Body of pancreas (tissue), 4 donors: ENCODE results near the gene IDI1. TPM values are rescaled to one million over a fixed set of nuclear protein-coding genes. Genes with fewer than 3 reads are reported as not detected.

ENCODE experiments used
- ATAC-seq: fragments of 150-250 bp; one replicate; pipeline ENCODE4 v1.9.1; 2016
- DNase-seq, 4 donors: peaks; one replicate each; pipeline ENCODE4 v3.0.0-alpha.2; 2019
- H3K27ac ChIP-seq, 4 donors: fragments of 200-600 bp; sonication (generic); 1 replicate in 3 of 4; 2 replicates in 1 of 4; pipeline versions ENCODE4 v1.5.1 to v1.6.1; 2016 to 2019; ENCODE audit warnings: mild to moderate bottlenecking in 1 of 4, mixed read lengths in 1 of 4, moderate library complexity in 1 of 4
- H3K27me3 ChIP-seq, 2 donors: fragments of 200-600 bp; sonication (generic); one replicate each; pipeline ENCODE4 v1.6.0; 2016; ENCODE audit warnings: mild to moderate bottlenecking in 1 of 2
- H3K36me3 ChIP-seq, 2 donors: fragments of 200-600 bp; sonication (generic); replicated peaks in 1 of 2; 2 replicates each; pipeline ENCODE4 v1.5.1; 2016; ENCODE audit warnings: low read depth in 2 of 2; ENCODE audit not compliant: insufficient read depth in 1 of 2
- H3K4me1 ChIP-seq: fragments of 200-600 bp; sonication (generic); one replicate; pipeline ENCODE4 v1.6.0; 2016
- H3K4me3 ChIP-seq, 2 donors: fragments of 200-600 bp; sonication (generic); 1 replicate in 1 of 2; 2 replicates in 1 of 2; pipeline ENCODE4 v1.5.1; 2016 to 2019
- H3K9me3 ChIP-seq, 3 donors: fragments of 200-600 bp; sonication (generic); 1 replicate in 2 of 3; 2 replicates in 1 of 3; pipeline ENCODE4 v1.5.1; 2016
- POLR2A ChIP-seq, 3 donors: fragments of 450-650 bp; IDR thresholded peaks; one replicate each; pipeline ENCODE4 v1.6.1; 2016; ENCODE audit warnings: antibody characterized with exemption in 3 of 3, mild to moderate bottlenecking in 2 of 3
- WGBS, 2 donors: methylation state at CpG; one replicate each; pipeline ENCODE4 v1.1.5; 2017; 5-methylcytosine and 5-hydroxymethylcytosine counted together
- intact Hi-C: fragments of 100-400 bp; cut with DNase I; formaldehyde crosslinking; loops from one replicate; pipeline ENCODE4 v1.15.1; 2023
- total RNA-seq, 2 donors: library from RNA; depleted of rRNA; stranded (reverse); fragments of >200 nt; gene quantifications; one replicate each; pipeline ENCODE4 v1.1.0, GENCODE V29; 2016
- TF ChIP-seq, protein P1 (sequence below), 7 experiments: fragments of 450-650 bp in 4 of 7; fragments of 200-600 bp in 3 of 7; sonication (generic) in 3 of 7; IDR thresholded peaks; one replicate each; pipeline ENCODE4 v1.5.1; 2016 to 2019; ENCODE audit warnings: antibody characterized with exemption in 7 of 7

IDI1 gene
- total RNA-seq, 2 donors from 2014 or later, result 15.6 to 20.4 TPM

DNA sequence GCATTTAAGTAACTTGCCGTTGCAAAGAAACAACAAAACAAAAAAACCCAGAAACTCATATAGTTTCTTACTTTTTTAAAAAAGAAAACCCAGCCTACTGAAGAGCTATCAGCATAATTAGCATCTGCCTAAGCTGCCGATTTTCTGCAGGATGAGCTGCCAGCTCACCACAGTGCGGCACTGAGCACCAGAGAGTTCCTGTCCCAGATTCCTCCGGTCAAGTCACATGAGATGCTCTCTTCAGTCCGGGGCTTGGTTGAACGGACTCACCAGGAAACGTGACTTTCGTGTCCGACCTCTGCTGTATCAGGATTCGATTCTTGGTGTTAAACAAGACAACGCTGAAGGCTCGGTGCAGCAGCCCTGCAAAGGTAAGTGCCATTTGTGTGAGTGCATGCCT lies 26.5 kb downstream of the IDI1 start:
- intact Hi-C loops, result no loop called here
- Histone ChIP-seq H3K36me3 (peaks cover 0 to 8% of the 10 kb centered on the region in 2 donors), H3K27ac (no peak overlapping the region), H3K9me3 (no peaks in the 10 kb centered on the region), H3K27me3 (no peaks in the 10 kb centered on the region), H3K4me1 (no peaks in the 10 kb centered on the region), H3K4me3 (no peak overlapping the region)
- TF ChIP-seq POLR2A (IDR thresholded peaks at IDR 0.05), result no peak
- TF ChIP-seq, protein P1, sequence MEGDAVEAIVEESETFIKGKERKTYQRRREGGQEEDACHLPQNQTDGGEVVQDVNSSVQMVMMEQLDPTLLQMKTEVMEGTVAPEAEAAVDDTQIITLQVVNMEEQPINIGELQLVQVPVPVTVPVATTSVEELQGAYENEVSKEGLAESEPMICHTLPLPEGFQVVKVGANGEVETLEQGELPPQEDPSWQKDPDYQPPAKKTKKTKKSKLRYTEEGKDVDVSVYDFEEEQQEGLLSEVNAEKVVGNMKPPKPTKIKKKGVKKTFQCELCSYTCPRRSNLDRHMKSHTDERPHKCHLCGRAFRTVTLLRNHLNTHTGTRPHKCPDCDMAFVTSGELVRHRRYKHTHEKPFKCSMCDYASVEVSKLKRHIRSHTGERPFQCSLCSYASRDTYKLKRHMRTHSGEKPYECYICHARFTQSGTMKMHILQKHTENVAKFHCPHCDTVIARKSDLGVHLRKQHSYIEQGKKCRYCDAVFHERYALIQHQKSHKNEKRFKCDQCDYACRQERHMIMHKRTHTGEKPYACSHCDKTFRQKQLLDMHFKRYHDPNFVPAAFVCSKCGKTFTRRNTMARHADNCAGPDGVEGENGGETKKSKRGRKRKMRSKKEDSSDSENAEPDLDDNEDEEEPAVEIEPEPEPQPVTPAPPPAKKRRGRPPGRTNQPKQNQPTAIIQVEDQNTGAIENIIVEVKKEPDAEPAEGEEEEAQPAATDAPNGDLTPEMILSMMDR (IDR thresholded peaks at IDR 0.05), result no peak
- ATAC-seq (no peak), DNase-seq (no peak)
- 66 to 75% methylated on average over 12 of the region's 12 CpGs for WGBS, 2 donors

DNA sequence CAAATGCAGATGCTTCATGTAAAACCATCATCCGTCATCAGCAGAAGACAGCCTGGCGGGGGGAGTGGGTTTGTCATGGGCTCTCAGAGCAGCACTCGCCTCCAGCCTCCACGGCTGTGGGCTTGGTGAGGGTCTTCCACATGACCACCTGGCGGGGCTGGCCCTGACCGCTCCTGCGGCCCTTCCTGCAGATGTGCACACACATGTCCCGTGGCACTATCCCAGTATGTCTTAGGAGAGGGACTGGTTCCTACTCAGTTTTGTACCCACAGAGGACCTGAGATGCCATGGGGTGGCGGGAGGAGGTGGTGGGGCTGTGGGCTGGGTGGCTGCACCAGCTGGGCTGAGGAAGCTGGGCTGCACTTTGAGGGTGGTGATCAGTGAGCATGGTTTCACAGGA lies 28.0 kb downstream of the IDI1 start:
- Histone ChIP-seq H3K27me3 (no peaks in the 10 kb centered on the region), H3K27ac (no peak overlapping the region), H3K36me3 (peaks cover 0 to 19% of the 10 kb centered on the region in 2 donors), H3K4me1 (no peaks in the 10 kb centered on the region), H3K9me3 (no peaks in the 10 kb centered on the region), H3K4me3 (no peak overlapping the region)
- DNase-seq, result no peak
- intact Hi-C loops, result no loop called here
- ATAC-seq, result no peak
- no peak for TF ChIP-seq POLR2A (IDR thresholded peaks at IDR 0.05)
- TF ChIP-seq, protein P1 (IDR thresholded peaks at IDR 0.05), result no peak
- WGBS, 2 donors, result 85 to 95% methylated on average over 4 to 9 of the region's 9 CpGs

DNA sequence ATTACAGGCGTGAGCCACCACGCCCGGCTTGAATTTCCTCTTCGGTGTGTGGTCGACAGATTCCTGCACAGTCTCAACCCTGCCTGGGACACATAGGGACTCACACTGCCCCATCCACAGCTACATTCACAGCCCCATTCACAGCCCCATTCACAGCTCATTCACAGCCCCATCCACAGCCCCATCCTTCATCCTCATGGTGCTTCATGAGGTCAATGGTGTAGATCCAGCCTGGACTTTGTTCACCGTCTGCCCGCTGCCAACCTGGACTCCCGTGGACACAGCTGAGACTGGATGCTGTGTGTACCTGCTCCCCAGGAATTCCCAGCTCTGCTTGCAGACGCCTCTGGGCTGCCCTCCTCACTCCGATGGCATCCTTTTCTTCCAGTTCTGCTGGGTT lies 28.5 kb downstream of the IDI1 start:
- no peak overlapping the region for H3K4me3 ChIP-seq
- ATAC-seq (no peak), DNase-seq (no peak)
- 87 to 94% methylated on average over 7 to 10 of the region's 10 CpGs for WGBS, 2 donors
- TF ChIP-seq, protein P1 (IDR thresholded peaks at IDR 0.05), result no peak
- no peak for TF ChIP-seq POLR2A (IDR thresholded peaks at IDR 0.05)
- no peaks in the 10 kb centered on the region for H3K27me3 ChIP-seq
- intact Hi-C loops, result no loop called here
- H3K27ac ChIP-seq, result no peak overlapping the region
- H3K36me3 ChIP-seq, result peaks cover 0 to 23% of the 10 kb centered on the region in 2 donors
- no peaks in the 10 kb centered on the region for H3K4me1 ChIP-seq
- no peaks in the 10 kb centered on the region for H3K9me3 ChIP-seq

DNA sequence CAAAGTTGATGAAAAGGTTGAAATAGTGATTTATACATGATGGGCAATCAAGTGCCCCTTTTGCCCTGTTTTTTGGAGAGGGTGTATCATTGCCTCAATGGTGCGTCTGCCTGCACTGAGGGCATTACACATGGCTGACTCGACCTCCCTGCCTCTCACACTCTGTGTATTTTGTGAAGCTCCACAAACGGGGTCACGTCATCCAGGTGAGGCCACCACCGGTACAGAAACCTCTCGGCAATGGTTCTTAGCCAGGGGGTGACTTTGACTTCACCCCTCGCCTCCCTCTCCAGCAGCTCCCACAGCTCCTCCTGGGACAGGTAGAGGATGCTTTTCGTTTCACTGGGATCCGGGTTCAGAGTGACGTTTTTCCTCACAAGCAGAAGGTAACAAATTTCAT lies 29.6 kb downstream of the IDI1 start:
- Histone ChIP-seq H3K36me3 (peaks cover 0 to 25% of the 10 kb centered on the region in 2 donors), H3K4me1 (no peaks in the 10 kb centered on the region), H3K9me3 (no peaks in the 10 kb centered on the region), H3K27me3 (no peaks in the 10 kb centered on the region), H3K27ac (no peak overlapping the region), H3K4me3 (no peak overlapping the region)
- no peak for TF ChIP-seq POLR2A (IDR thresholded peaks at IDR 0.05)
- TF ChIP-seq, protein P1 (IDR thresholded peaks at IDR 0.05), result no peak
- ATAC-seq, result no peak
- DNase-seq, result no peak
- intact Hi-C loops, result no loop called here
- WGBS, 2 donors, result 88 to 92% methylated on average over 10 of the region's 10 CpGs

DNA sequence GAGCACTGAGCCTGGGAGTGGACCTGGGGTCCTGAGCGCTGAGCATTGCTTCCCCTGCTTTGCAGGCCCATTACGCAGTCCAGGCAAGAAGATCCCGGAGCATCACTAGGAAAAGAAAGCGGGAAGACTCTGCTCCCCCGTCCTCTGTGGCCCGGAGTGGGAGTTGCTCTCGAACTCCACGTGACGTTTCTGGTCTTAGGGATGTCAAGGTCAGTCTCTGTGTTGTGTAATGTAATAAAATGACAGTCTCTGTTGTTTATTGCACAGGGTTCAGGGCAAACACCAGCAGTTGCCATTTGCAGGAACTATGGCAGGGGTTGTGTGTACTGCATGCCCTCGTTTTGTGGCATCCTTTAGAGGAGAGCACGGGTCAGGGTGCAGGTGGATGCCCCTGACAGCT lies 33.2 kb downstream of the IDI1 start:
- 90 to 95% methylated on average over 4 to 11 of the region's 11 CpGs for WGBS, 2 donors
- ATAC-seq (no peak), DNase-seq (no peak)
- Histone ChIP-seq H3K36me3 (peaks cover 13 to 50% of the 10 kb centered on the region in 2 donors), H3K9me3 (no peaks in the 10 kb centered on the region), H3K4me3 (no peak overlapping the region), H3K27me3 (no peaks in the 10 kb centered on the region), H3K27ac (no peak overlapping the region), H3K4me1 (no peaks in the 10 kb centered on the region)
- no peak for TF ChIP-seq POLR2A (IDR thresholded peaks at IDR 0.05)
- TF ChIP-seq, protein P1 (IDR thresholded peaks at IDR 0.05), result no peak
- intact Hi-C loops, result no loop called here
